ENCODE data around the gene BEND5. TPM values are rescaled to one million over a fixed set of nuclear protein-coding genes. Genes with fewer than 3 reads are reported as not detected.
A peak's percentile ranks its signal among the peaks of the same experiment; 100 is the strongest.

The BEND5 gene, protein sequence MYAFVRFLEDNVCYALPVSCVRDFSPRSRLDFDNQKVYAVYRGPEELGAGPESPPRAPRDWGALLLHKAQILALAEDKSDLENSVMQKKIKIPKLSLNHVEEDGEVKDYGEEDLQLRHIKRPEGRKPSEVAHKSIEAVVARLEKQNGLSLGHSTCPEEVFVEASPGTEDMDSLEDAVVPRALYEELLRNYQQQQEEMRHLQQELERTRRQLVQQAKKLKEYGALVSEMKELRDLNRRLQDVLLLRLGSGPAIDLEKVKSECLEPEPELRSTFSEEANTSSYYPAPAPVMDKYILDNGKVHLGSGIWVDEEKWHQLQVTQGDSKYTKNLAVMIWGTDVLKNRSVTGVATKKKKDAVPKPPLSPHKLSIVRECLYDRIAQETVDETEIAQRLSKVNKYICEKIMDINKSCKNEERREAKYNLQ
- 1 to 10 TPM; 1.1 to 3.5 (median 1.4) TPM for total RNA-seq

DNA sequence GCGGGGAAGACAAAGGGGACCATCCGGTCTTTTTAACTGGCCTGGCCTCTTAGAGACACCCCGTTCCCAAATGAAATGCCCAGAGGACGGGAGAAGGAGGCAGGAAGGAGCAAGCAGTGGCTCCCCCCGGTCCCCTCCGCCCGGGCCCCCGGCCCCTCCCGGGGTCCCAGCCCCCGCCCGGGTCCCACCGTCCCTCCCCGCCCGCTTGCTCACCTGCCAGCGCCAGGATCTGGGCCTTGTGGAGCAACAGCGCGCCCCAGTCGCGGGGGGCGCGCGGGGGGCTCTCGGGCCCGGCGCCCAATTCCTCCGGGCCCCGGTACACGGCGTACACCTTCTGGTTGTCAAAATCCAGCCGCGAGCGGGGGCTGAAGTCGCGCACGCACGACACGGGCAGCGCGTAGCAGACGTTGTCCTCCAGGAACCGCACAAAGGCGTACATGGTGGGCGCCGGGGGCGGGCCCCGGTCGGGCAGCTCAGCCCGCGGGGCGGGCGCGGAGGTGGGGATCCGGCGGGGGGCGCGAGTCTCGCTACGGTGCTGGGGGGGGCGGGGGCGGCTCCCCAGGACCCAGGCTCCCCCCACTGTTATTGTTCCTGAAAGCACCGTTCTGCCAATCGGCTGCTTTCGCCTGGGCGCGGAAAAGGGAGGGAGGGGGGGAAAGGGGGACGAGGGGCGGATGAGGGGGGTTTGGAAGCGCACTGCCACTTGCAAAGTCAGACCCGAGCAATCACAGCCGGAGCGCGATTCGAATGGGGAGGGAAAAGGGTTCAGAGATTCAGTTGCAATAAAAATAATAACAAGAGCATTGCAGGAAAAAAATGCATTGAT is at the start of gene BEND5:
Gene BEND5, minus strand, starts transcription at position 499 of the 826 bp plus-strand sequence. Its CDS starts 60 bp downstream, at position 439.
- in situ Hi-C loops (cut with MboI; ENCODE audit: low sequenced_read_pairs in 4 of 4) (no loop called here), intact Hi-C loops (cut with DNase I; ENCODE audit: low total_unique reads) (no loop called here)
- ATAC-seq (peak; percentile 68 to 83), DNase-seq (peak in 1 of 2 donors; percentile 25)
- Histone ChIP-seq H3K4me3 (peak within 1 kb of the TSS; percentile 73 to 90 (median 77)), H3K27me3 (no peaks in the 10 kb centered on the region), H3K9me3 (no peaks in the 10 kb centered on the region), H3K4me1 (peaks cover 19 to 21% of the 10 kb centered on the region in 2 donors), H3K36me3 (no peaks in the 10 kb centered on the region), H3K27ac (peak within 1 kb of the TSS; percentile 58 to 81 (median 62))
- TF ChIP-seq, protein P1, sequence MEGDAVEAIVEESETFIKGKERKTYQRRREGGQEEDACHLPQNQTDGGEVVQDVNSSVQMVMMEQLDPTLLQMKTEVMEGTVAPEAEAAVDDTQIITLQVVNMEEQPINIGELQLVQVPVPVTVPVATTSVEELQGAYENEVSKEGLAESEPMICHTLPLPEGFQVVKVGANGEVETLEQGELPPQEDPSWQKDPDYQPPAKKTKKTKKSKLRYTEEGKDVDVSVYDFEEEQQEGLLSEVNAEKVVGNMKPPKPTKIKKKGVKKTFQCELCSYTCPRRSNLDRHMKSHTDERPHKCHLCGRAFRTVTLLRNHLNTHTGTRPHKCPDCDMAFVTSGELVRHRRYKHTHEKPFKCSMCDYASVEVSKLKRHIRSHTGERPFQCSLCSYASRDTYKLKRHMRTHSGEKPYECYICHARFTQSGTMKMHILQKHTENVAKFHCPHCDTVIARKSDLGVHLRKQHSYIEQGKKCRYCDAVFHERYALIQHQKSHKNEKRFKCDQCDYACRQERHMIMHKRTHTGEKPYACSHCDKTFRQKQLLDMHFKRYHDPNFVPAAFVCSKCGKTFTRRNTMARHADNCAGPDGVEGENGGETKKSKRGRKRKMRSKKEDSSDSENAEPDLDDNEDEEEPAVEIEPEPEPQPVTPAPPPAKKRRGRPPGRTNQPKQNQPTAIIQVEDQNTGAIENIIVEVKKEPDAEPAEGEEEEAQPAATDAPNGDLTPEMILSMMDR (IDR thresholded peaks at IDR 0.05 in 4 of 5, conservative IDR thresholded peaks at IDR 0.05 in 1 of 5), result no peak
- TF ChIP-seq POLR2A (IDR thresholded peaks at IDR 0.05), result no peak

DNA sequence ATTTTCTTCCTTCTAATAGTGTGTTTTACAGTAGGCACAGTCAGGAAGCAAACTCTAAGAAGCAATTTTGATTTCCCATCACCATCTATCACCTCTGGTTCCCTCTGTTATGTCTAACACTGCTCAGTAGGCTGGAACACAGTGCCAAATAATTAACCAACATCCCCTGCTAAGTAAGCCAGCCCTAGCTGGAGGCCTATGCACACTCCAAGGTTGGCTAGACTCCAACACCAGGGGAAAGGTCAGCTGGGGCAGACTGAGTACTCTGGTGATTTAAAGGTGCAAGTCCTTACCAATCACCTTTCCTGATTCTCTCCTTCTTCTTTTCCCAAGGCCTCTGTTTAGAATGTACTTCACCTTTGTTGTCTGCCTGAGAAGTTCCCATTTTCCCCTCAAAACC is 46.5 kb upstream of the BEND5 start:
- in situ Hi-C loops (cut with MboI; ENCODE audit: low sequenced_read_pairs in 4 of 4) (no loop called here), intact Hi-C loops (cut with DNase I; ENCODE audit: low total_unique reads) (no loop called here)
- Histone ChIP-seq H3K4me1 (no peaks in the 10 kb centered on the region), H3K9me3 (no peaks in the 10 kb centered on the region), H3K4me3 (no peak overlapping the region), H3K27ac (no peak overlapping the region), H3K36me3 (no peaks in the 10 kb centered on the region), H3K27me3 (no peaks in the 10 kb centered on the region)
- DNase-seq, result no peak
- TF ChIP-seq POLR2A (IDR thresholded peaks at IDR 0.05), result no peak
- TF ChIP-seq, protein P1 (IDR thresholded peaks at IDR 0.05 in 4 of 5, conservative IDR thresholded peaks at IDR 0.05 in 1 of 5), result no peak
- ATAC-seq, result no peak

DNA sequence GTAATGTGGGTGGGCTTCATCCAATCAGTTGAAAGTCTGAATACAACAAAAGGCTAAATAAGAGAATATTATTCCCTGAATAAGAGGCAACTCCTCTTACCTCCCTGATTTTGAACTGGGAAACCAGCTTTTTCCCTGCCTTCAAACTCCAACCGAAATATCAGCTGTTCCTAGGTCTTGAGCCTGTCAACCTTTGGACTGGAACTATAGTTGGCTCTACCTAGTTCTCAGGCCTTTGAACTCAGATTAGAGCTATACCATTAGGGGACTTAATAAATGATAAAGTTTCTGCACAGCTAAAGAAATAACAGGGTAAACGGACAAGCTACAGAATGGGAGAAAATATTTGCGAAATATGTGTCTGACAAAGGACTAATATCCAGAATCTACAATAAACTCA is 43.8 kb upstream of the BEND5 start:
- TF ChIP-seq POLR2A (IDR thresholded peaks at IDR 0.05), result no peak
- TF ChIP-seq, protein P1 (IDR thresholded peaks at IDR 0.05 in 4 of 5, conservative IDR thresholded peaks at IDR 0.05 in 1 of 5), result no peak
- no peak for ATAC-seq

DNA sequence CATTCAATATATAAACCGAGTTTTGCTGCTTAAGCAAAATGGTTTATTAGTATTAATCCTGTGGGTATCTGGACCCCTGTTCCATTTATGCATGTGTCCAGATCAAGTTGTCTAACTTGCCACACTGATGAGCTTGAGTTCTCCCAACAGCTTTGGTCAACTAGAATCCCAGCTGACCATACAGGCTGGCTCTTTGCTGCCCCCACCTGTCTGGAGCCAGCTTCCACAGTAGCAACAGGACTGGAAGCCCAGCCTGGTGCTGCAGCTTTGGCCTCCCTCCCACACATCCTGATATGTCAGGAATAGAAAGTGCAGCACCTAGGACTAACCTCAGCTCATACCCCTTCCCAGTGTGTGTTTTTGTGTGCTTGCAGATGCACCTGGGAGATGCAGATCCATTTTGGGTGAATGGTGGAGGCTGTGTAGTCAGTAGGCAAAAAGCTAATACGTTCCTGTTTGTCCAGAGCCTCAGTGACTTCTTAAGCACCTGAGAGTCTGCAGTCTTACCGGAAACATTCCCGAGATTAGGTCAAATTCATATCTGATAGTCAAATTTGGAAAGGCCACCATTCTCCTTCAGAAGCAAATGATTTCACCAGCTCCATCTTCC is 40.9 kb upstream of the BEND5 start:
- DNase-seq (peak in 1 of 2 donors; percentile 11), ATAC-seq (no peak)
- TF ChIP-seq, protein P1 (IDR thresholded peaks at IDR 0.05 in 4 of 5, conservative IDR thresholded peaks at IDR 0.05 in 1 of 5), result peak in 4 of 5 experiments; percentile 15 to 66 (median 49)
- no peak for TF ChIP-seq POLR2A (IDR thresholded peaks at IDR 0.05)
- Histone ChIP-seq H3K4me3 (no peak overlapping the region), H3K9me3 (no peaks in the 10 kb centered on the region), H3K27ac (no peak overlapping the region), H3K27me3 (no peaks in the 10 kb centered on the region), H3K4me1 (no peaks in the 10 kb centered on the region), H3K36me3 (no peaks in the 10 kb centered on the region)
- in situ Hi-C loops (cut with MboI; ENCODE audit: low sequenced_read_pairs in 4 of 4) (no loop called here), intact Hi-C loops (cut with DNase I; ENCODE audit: low total_unique reads) (loop anchor here (1.0 kb wide), 1 partner anchor 265 kb away; no protein-coding TSS in a partner anchor)

More for the DNA sequence above, 43.8 kb upstream of the BEND5 start:
- Histone ChIP-seq H3K27me3 (no peaks in the 10 kb centered on the region), H3K4me3 (no peak overlapping the region), H3K9me3 (no peaks in the 10 kb centered on the region), H3K4me1 (no peaks in the 10 kb centered on the region), H3K27ac (no peak overlapping the region), H3K36me3 (no peaks in the 10 kb centered on the region)
- DNase-seq, result no peak
- in situ Hi-C loops (cut with MboI; ENCODE audit: low sequenced_read_pairs in 4 of 4) (no loop called here), intact Hi-C loops (cut with DNase I; ENCODE audit: low total_unique reads) (no loop called here)

Data from gastrocnemius medialis (tissue), 4 donors.